ENCODE data around the gene RBP3. TPM values are rescaled to one million over a fixed set of nuclear protein-coding genes. Genes with fewer than 3 reads are reported as not detected.

The RBP3 gene
- total and polyA plus RNA-seq, 2 donors (not counting 3 experiments of a cell fraction or from before 2014, with no cell fraction given) = not detected

DNA sequence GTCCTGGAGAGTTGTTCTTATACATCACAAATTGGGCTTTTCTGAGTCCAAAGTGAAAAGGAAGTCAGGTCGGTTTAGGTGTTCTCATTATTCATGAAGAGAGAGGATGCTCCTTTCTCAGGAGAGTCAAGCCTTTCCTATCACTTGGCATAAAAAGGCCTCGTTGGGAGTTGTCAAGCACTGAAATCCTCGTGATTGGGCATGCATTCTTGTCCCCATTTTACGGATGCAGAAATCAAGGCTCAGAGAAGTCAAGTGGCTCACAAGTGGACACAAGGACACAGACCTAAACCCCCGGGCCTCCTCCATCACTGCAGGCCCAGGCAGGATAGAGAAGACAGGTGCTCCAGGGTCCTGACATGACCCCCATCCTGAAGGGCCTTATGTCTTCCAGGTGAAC lies 8.5 kb downstream of the RBP3 start:
- intact Hi-C loops (cut with micrococcal nuclease) (no loop called here), dilution Hi-C loops (cut with MboI; ENCODE audit: extremely low pct_ligation_motif_present, low sequenced_read_pairs) (no loop called here)
- Histone ChIP-seq H3K9me1 (replicated peaks; ENCODE audit: control insufficient read depth, extremely low read depth, insufficient read depth, low read length) (no peaks in the 10 kb centered on the region), H3K36me3 (ENCODE audit: control insufficient read depth in 2 of 2, extremely low read depth in 1 of 2, insufficient read depth in 2 of 2, low read length in 2 of 2) (no peaks in the 10 kb centered on the region), H3K4me3 (replicated peaks in 1 of 3; ENCODE audit: insufficient read depth in 1 of 3, low read depth in 1 of 3, low read length in 3 of 3) (no peak overlapping the region), H4K20me1 (replicated peaks; ENCODE audit: control insufficient read depth, extremely low read depth, insufficient read depth, low read length) (no peaks in the 10 kb centered on the region), H3K4me2 (ENCODE audit: insufficient read depth, low read length) (no peak overlapping the region), H3K9me3 (replicated peaks; ENCODE audit: control insufficient read depth, insufficient read depth, low read length) (no peaks in the 10 kb centered on the region), H3K27me3 (ENCODE audit: control insufficient read depth in 2 of 2, insufficient read depth in 2 of 2, low read length in 2 of 2) (no peaks in the 10 kb centered on the region), H2AFZ (ENCODE audit: low read depth, low read length) (no peak overlapping the region), H3K9ac (replicated peaks; ENCODE audit: extremely low read depth, insufficient read depth, low read length) (no peak overlapping the region), H3K4me1 (ENCODE audit: control insufficient read depth, extremely low read depth, insufficient read depth, low read length) (no peaks in the 10 kb centered on the region), H3K27ac (ENCODE audit: insufficient read depth, low read depth, low read length) (no peak overlapping the region), H3K79me2 (ENCODE audit: control insufficient read depth, insufficient read depth, low read length) (no peaks in the 10 kb centered on the region)
- no peak for FAIRE-seq
- no peak for DNase-seq (ENCODE audit: low read depth, low spot score)
- CTCF ChIA-PET = no interaction called here
- POLR2A ChIA-PET = no interaction called here
- BruUV-seq (replicated peaks) = no TSS peak
- TF ChIP-seq, protein P1, sequence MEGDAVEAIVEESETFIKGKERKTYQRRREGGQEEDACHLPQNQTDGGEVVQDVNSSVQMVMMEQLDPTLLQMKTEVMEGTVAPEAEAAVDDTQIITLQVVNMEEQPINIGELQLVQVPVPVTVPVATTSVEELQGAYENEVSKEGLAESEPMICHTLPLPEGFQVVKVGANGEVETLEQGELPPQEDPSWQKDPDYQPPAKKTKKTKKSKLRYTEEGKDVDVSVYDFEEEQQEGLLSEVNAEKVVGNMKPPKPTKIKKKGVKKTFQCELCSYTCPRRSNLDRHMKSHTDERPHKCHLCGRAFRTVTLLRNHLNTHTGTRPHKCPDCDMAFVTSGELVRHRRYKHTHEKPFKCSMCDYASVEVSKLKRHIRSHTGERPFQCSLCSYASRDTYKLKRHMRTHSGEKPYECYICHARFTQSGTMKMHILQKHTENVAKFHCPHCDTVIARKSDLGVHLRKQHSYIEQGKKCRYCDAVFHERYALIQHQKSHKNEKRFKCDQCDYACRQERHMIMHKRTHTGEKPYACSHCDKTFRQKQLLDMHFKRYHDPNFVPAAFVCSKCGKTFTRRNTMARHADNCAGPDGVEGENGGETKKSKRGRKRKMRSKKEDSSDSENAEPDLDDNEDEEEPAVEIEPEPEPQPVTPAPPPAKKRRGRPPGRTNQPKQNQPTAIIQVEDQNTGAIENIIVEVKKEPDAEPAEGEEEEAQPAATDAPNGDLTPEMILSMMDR (IDR thresholded peaks at IDR 0.05; ENCODE audit: extremely low read depth in 1 of 2, insufficient read depth in 1 of 2, low read depth in 1 of 2, low read length in 2 of 2) = no peak
- TF ChIP-seq, protein P2, sequence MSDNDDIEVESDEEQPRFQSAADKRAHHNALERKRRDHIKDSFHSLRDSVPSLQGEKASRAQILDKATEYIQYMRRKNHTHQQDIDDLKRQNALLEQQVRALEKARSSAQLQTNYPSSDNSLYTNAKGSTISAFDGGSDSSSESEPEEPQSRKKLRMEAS (IDR thresholded peaks at IDR 0.05; ENCODE audit: insufficient read depth, insufficient read length) = no peak
- TF ChIP-seq EZH2 (IDR thresholded peaks at IDR 0.05; ENCODE audit: borderline replicate concordance, low read depth, low read length, severe bottlenecking) = no peak
- TF ChIP-seq MYC (IDR thresholded peaks at IDR 0.05; ENCODE audit: low read depth, low read length) = no peak
- no peak for TF ChIP-seq POLR2AphosphoS5 (IDR thresholded peaks at IDR 0.05; ENCODE audit: insufficient read depth, low read depth, low read length)
- no peak for TF ChIP-seq POLR2A (IDR thresholded peaks at IDR 0.05; ENCODE audit: low read depth, low read length)
- no peak for TF ChIP-seq JUN (IDR thresholded peaks at IDR 0.05; ENCODE audit: borderline replicate concordance, insufficient read depth, insufficient read length, low read depth)
- TF ChIP-seq FOS (IDR thresholded peaks at IDR 0.05; ENCODE audit: borderline replicate concordance, insufficient read depth, low read length) = no peak
- TF ChIP-seq GATA2 (IDR thresholded peaks at IDR 0.05; ENCODE audit: insufficient read depth, insufficient read length, low read depth, low read length) = no peak

Data from endothelial cell of umbilical vein (primary cell).